ENCODE data around the gene SLC6A18.

Gene SLC6A18

DNA sequence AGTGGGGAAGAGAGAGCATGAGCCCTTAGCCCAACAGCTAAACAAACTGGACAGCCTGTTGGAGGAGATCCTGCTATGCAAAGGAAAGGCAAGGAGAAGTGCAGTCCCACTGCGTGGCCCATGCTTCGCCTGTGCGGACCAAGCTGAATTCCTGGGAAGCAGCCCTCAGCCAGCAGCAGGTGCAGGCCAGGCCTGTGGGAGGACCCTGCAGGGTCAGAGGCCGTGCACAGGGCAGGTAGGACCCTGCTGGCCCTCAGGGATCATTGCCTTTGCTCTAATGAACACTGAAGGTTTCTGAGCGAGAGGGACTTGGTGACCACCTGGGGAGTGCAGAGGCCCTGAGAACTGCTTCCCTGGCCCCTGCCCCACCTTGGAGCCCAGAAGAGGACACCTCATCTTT is 29.7 kb upstream of the SLC6A18 start:
- Histone ChIP-seq H3K4me3 (ENCODE audit: low read depth, low read length) (no peak overlapping the region), H3K36me3 (replicated peaks) (no peaks in the 10 kb centered on the region), H3K27ac (no peak overlapping the region), H3K27me3 (replicated peaks) (peaks cover 5% of the 10 kb centered on the region)
- in situ Hi-C loops (cut with HindIII; ENCODE audit: low pct_ligation_motif_present, low sequenced_read_pairs): no loop called here
- TF ChIP-seq CTCF (IDR thresholded peaks at IDR 0.05; ENCODE audit: low read depth, low read length, missing control alignments): no peak
- no peak for DNase-seq

DNA sequence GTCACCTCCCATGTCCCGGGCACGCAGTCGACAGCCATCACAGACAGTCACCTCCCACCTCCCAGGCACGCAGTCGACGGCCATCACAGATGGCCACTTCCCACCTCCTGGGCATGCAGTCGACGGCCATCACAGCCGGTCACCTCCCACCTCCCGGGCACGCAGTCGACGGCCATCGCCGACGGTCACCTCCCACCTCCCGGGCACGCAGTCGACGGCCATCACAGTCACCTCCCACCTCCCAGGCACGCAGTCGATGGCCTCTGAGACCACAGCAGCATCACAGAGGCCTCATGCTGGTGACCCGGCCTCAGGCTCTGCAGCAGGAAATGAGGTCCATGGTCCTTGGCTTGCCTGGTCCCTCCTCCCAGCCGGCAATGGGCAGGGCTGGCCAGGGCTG is 29.3 kb upstream of the SLC6A18 start:
- in situ Hi-C loops (cut with HindIII; ENCODE audit: low pct_ligation_motif_present, low sequenced_read_pairs): no loop called here
- H3K4me3 ChIP-seq (ENCODE audit: low read depth, low read length): no peak overlapping the region

DNA sequence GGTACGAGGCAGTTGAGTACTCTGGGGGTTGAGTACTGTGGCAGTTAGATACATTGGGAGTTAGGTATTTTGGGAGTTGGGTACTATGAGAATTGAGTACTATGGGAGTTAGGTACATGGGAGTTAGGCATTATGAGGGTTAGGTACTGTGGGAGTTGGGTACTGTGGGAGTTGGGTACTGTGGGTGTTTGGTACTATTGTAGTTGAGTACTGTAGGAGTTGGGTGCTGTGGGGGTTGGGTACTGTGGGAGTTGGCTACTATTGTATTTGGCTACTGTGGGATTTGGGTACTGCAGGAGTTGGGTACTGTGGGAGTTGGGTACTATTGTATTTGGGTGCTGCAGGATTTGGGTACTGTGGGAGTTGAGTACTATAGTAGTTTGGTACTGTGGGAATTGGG is 28.6 kb upstream of the SLC6A18 start:
- TF ChIP-seq CTCF (IDR thresholded peaks at IDR 0.05; ENCODE audit: low read depth, low read length, missing control alignments): no peak
- DNase-seq: no peak
- H3K27me3 ChIP-seq (replicated peaks): peaks cover 7% of the 10 kb centered on the region
- H3K36me3 ChIP-seq (replicated peaks): no peaks in the 10 kb centered on the region
- H3K27ac ChIP-seq: no peak overlapping the region
- in situ Hi-C loops (cut with HindIII; ENCODE audit: low pct_ligation_motif_present, low sequenced_read_pairs): no loop called here
- no peak overlapping the region for H3K4me3 ChIP-seq (ENCODE audit: low read depth, low read length)

More for the DNA sequence above, 29.3 kb upstream of the SLC6A18 start:
- DNase-seq: no peak
- H3K36me3 ChIP-seq (replicated peaks): no peaks in the 10 kb centered on the region
- H3K27me3 ChIP-seq (replicated peaks): peaks cover 5% of the 10 kb centered on the region
- no peak overlapping the region for H3K27ac ChIP-seq
- no peak for TF ChIP-seq CTCF (IDR thresholded peaks at IDR 0.05; ENCODE audit: low read depth, low read length, missing control alignments)

- no peak for DNase-seq
- in situ Hi-C loops (cut with HindIII; ENCODE audit: low pct_ligation_motif_present, low sequenced_read_pairs): no loop called here
- H3K4me3 ChIP-seq (ENCODE audit: low read depth, low read length): no peak overlapping the region
- peaks cover 7% of the 10 kb centered on the region for H3K27me3 ChIP-seq (replicated peaks)
- H3K36me3 ChIP-seq (replicated peaks): no peaks in the 10 kb centered on the region
- no peak overlapping the region for H3K27ac ChIP-seq
- TF ChIP-seq CTCF (IDR thresholded peaks at IDR 0.05; ENCODE audit: low read depth, low read length, missing control alignments): no peak
Measured at GRCh38 chr5:1197876-1198666, 27.1 kb upstream of the SLC6A18 start.

DNA sequence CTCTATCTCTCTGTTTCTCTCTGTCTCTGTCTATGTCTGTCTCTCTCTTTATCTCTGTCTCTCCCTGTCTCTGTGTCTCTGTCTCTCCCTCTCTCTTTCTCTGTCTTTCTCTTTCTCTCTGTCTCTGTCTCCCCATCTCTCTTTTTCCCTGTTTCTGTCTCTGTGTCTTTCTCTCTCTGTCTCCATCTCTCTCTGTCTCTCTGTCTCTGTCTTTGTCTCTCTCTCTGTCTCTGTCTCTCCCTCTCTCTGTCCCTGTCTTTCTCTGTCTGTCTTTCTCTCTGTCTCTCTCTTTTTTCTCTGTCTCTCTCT is 25.9 kb upstream of the SLC6A18 start:
- no peaks in the 10 kb centered on the region for H3K36me3 ChIP-seq (replicated peaks)
- in situ Hi-C loops (cut with HindIII; ENCODE audit: low pct_ligation_motif_present, low sequenced_read_pairs): no loop called here
- H3K4me3 ChIP-seq (ENCODE audit: low read depth, low read length): no peak overlapping the region
- DNase-seq: no peak
- no peak overlapping the region for H3K27ac ChIP-seq
- TF ChIP-seq CTCF (IDR thresholded peaks at IDR 0.05; ENCODE audit: low read depth, low read length, missing control alignments): no peak
- peaks cover 7% of the 10 kb centered on the region for H3K27me3 ChIP-seq (replicated peaks)

Measured in brain microvascular endothelial cell (primary cell).